AG08395 (cell line): Measurements from ENCODE around the gene ERICH6.

Experiments
- DNase-seq: peaks from one replicate; pipeline ENCODE4 v3.0.0; 2012; ENCODE audit warnings: mixed read lengths, low spot score

ERICH6 gene

DNA sequence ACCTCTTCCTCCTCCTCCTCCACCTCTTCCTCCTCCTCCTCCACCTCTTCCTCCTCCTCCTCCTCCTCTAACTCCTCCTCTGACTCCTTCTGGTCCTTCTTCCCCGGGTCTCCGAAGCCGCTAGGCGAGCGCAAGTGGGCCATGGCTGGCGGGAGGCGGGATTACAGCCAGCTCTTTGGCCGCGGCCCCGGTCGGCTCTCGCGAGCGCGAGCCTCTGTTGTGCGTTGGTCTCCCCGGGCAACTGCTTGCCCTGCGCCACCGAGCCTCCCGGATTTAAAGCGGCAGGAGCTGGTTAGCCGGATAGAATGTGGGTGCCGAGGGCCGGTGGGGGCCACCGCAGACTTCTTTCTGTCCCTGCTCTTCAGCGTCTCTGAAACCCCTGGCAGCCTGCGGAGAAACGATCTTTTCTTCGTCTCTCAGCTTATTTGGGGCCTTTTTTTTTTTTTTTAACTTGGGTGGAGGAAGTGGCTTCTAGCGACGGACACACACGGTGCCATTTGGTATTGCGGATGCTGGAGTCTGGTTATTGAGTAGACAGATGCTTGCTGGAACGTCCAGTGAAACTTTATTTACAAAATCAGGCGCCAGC is at the start of gene ERICH6:
TSS of gene ERICH6 (minus strand) at position 165 of the 589 bp plus-strand sequence. CDS start at position 143, 22 bp downstream.
- peak; percentile 94 for DNase-seq

- no peak for DNase-seq
Measured at GRCh38 chr3:150751781-150752263, 48.1 kb upstream of the ERICH6 start.

- no peak for DNase-seq
Measured at GRCh38 chr3:150749255-150749654, 45.5 kb upstream of the ERICH6 start.

- no peak for DNase-seq
Measured at GRCh38 chr3:150748684-150749047, 44.9 kb upstream of the ERICH6 start.

GRCh38 chr3:150747886-150748683 is 44.4 kb upstream of the ERICH6 start:
- no peak for DNase-seq

GRCh38 chr3:150746791-150747590 is 43.3 kb upstream of the ERICH6 start:
- no peak for DNase-seq

DNA sequence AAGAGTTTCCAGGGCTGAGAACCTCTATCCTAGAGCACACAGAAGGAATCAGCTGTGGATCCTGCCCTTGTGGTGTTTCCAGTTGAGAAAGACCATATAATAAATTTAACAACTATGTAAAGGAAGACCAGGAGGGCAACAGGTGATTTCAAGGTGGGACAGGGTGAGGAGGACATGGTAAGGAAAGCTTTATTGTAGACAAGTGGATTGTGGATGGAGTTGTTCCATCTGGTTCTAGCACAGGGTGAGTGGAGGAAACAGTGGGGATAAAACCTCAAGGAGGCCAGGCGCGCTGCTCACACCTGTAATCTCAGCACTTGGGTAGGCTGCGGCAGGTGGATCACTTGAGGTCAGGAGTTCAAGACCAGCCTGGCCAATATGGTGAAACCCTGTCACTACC is 42.1 kb upstream of the ERICH6 start:
- DNase-seq = no peak

GRCh38 chr3:150744919-150745211 is 41.1 kb upstream of the ERICH6 start:
- DNase-seq = no peak

DNA sequence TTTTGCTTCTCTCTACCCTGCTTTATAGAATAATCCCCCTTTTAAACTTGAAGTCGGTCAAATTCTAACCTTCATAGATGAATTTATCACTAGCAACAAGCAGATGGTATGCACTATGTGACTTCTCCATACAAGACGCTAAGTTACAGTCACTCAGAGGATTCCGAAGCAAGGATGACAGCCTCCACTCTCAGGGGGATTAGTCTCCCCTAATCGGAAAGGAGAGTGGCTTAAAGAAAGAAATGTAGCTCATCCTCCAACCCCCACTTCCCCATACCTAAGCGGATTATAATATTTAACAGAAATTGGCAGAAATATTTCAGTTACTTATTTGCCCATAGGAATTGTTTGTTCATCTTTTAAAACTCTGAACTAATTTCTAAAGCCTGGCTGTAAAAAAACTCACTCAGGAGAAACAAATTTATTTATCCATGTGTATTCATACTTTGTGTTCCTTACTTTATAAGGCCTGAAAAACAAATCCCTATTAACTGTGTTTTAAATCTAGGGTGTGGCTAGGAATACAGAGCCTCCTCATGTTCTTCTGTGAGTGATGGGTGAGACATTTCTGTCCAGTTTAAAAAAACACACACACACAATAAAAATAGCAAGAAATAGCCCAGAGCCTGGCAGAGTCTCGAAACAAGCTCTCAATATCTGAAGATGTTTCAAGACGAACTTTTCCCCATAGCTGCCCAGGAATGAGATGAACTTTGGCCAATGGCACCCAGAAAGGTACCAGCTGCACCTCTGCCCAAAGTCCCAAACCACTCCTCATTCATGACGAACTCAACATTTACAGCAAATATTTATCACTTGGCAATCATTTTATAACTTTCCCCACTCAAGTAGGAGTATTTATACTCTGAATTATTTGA is 40.6 kb upstream of the ERICH6 start:
- no peak for DNase-seq

GRCh38 chr3:150743508-150743907 is 39.8 kb upstream of the ERICH6 start:
- DNase-seq = no peak

- no peak for DNase-seq
Measured at GRCh38 chr3:150742679-150743078, 39.0 kb upstream of the ERICH6 start.

DNA sequence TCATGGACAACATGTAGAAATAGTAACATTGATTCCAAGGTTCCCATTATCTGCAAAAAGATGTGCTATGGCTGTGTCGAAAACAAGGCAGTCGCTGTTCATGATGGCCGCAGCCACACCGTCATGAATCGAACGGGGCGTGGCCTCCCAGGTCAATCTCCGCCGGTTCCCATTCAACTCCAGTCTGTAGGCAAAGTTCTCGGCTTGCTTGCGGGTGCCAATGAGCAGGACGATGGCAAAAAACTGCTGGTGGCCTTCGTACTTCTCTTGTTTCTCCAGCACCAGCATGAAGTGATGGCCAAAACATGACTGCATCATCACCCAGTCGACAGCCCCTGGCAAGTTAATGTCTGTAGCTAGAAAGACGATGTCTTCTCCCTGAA is 38.4 kb upstream of the ERICH6 start:
- no peak for DNase-seq

- no peak for DNase-seq
Measured at GRCh38 chr3:150741497-150742140, 37.9 kb upstream of the ERICH6 start.

GRCh38 chr3:150740733-150741496 is 37.2 kb upstream of the ERICH6 start:
- DNase-seq = no peak

GRCh38 chr3:150739877-150740645 is 36.3 kb upstream of the ERICH6 start:
- DNase-seq = no peak

DNA sequence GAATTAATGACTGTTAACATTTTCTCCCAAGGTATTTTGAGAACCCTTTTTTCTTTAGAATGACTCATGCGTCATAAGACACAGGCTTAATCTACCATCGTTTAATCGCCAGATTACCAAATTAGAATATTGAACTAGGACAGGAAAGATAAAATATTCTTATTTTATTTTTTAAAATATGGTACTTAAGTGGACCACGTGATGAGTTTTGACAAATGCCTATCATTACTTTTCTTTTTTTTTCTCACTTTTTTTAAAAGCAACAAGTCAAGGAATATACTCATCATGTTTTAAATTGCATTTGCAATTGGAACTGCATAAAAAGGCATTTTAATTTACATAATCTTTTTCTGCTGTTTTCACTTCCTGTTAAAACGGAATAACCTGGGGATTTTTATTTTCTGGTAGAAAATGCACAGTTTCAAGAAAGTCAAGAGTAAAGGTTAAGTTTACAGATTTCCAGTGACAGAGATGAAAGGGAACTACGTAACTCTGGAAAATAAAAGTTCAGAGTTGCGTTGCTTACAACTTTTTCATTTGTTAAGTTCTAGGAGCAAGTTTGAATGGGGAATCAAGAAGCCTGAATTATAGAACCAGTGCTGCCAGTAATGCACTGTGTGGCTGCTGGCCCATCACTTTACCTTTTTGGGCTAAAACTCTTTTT is 35.6 kb upstream of the ERICH6 start:
- DNase-seq = no peak

DNA sequence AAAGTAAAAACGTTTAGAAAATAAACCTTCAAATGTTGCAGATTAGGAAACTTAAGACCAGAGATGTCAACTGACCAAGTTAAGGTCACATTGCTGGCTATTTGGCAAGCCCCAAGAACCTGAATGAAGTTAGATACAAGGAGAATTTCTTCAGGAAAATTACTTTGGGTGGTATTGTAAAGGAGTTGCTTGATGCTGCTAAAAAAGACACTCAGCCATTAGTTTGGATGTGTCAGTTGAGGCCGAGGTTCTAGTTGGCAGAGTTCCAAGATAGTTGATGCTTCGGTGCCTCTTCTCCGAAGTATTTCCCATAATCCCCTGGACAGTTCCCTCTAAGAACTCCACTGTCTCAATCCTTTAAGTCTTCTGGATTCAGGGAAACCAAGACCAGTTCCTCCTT is 35.0 kb upstream of the ERICH6 start:
- DNase-seq = no peak

GRCh38 chr3:150737874-150738679 is 34.4 kb upstream of the ERICH6 start:
- peak; percentile 30 for DNase-seq
